PC-9 (cell line): ENCODE data around the gene CCNC. TPM values are rescaled to one million over a fixed set of nuclear protein-coding genes. Genes with fewer than 3 reads are reported as not detected.

Experiments
- BruUV-seq: library from RNA; stranded (reverse); fragments of 400-500 nt; replicated peaks from 2 replicates; lab custom pipeline; 2021; lab: Mats Ljungman, UMichigan
- CTCF ChIA-PET: fragments of 300-600 bp; sonication (Branson Sonifier 250); formaldehyde crosslinking; loops from one replicate; lab custom pipeline; 2022; ENCODE audit warnings: antibody characterized with exemption; lab: Charles Lee
- POLR2A ChIA-PET: fragments of 300-600 bp; sonication (Branson Sonifier 250); formaldehyde crosslinking; loops from one replicate; lab custom pipeline; 2022; ENCODE audit warnings: antibody characterized with exemption; ENCODE audit not compliant: unreplicated experiment; lab: Charles Lee
- DNase-seq, 2 experiments: peaks; one replicate each; pipeline versions ENCODE4 v3.0.0 to v3.0.0-alpha.2; 2015 to 2022; ENCODE audit warnings: mixed read lengths in 1 of 2
- H2AFZ ChIP-seq: fragments of 200-600 bp; sonication (generic); 2 replicates; pipeline ENCODE4 v1.8.1; 2017; ENCODE audit warnings: antibody characterized with exemption
- H3F3A ChIP-seq: fragments of 200-600 bp; sonication (generic); 2 replicates; pipeline ENCODE4 v1.8.1; 2017; ENCODE audit warnings: antibody characterized with exemption, mild to moderate bottlenecking, low read depth; ENCODE audit not compliant: insufficient read depth
- H3K27ac ChIP-seq: fragments of 200-600 bp; sonication (generic); 2 replicates; pipeline ENCODE4 v1.6.1; 2016; ENCODE audit warnings: mixed run types
- H3K27me3 ChIP-seq: fragments of 200-600 bp; sonication (generic); 2 replicates; pipeline ENCODE4 v1.6.1; 2016; ENCODE audit warnings: low read depth, mixed run types; ENCODE audit not compliant: insufficient read depth
- H3K36me3 ChIP-seq: fragments of 200-600 bp; sonication (generic); 2 replicates; pipeline ENCODE4 v1.6.1; 2016; ENCODE audit warnings: low read depth, mixed run types
- H3K4me1 ChIP-seq: fragments of 200-600 bp; sonication (generic); replicated peaks from 2 replicates; pipeline ENCODE4 v1.6.1; 2016; ENCODE audit warnings: mixed run types; ENCODE audit not compliant: insufficient read depth
- H3K4me2 ChIP-seq: fragments of 200-600 bp; sonication (generic); 2 replicates; pipeline ENCODE4 v1.6.1; 2017; ENCODE audit warnings: mixed run types
- H3K4me3 ChIP-seq: fragments of 200-600 bp; sonication (generic); 2 replicates; pipeline ENCODE4 v1.6.1; 2016; ENCODE audit warnings: mixed run types
- H3K79me2 ChIP-seq: fragments of 200-600 bp; sonication (generic); 2 replicates; pipeline ENCODE4 v1.6.1; 2017; ENCODE audit warnings: low read depth, mixed run types
- H3K9me2 ChIP-seq: fragments of 200-600 bp; sonication (generic); 2 replicates; pipeline ENCODE4 v1.8.1; 2017; ENCODE audit warnings: mild to moderate bottlenecking; ENCODE audit not compliant: insufficient read depth
- H3K9me3 ChIP-seq: fragments of 200-600 bp; sonication (generic); 2 replicates; pipeline ENCODE4 v1.8.1; 2016; ENCODE audit warnings: low read depth; ENCODE audit not compliant: insufficient read depth
- H4K20me1 ChIP-seq: fragments of 200-600 bp; sonication (generic); 2 replicates; pipeline ENCODE4 v1.8.1; 2017; ENCODE audit not compliant: insufficient read depth
- EZH2 ChIP-seq: fragments of 200-600 bp; sonication (generic); IDR thresholded peaks from 2 replicates; pipeline ENCODE4 v1.8.0; 2017; ENCODE audit warnings: antibody characterized with exemption, low read depth
- intact Hi-C: fragments of 100-400 bp; cut with micrococcal nuclease; formaldehyde crosslinking; loops from one replicate; pipeline ENCODE4 v1.10.0; 2022; ENCODE audit not compliant: unreplicated experiment
- total RNA-seq: library from RNA; stranded (reverse); gene quantifications from 2 replicates; pipeline ENCODE4 v1.2.3, GENCODE V29; 2021
- TF ChIP-seq, protein P1 (sequence below): fragments of 200-600 bp; sonication (generic); conservative IDR thresholded peaks from 2 replicates; pipeline ENCODE4 v1.6.1; 2017; ENCODE audit warnings: mixed run types, antibody characterized with exemption, mild to moderate bottlenecking, moderate library complexity

Gene CCNC
- total RNA-seq, 1 experiment from 2014 or later, result 83.7 TPM

DNA sequence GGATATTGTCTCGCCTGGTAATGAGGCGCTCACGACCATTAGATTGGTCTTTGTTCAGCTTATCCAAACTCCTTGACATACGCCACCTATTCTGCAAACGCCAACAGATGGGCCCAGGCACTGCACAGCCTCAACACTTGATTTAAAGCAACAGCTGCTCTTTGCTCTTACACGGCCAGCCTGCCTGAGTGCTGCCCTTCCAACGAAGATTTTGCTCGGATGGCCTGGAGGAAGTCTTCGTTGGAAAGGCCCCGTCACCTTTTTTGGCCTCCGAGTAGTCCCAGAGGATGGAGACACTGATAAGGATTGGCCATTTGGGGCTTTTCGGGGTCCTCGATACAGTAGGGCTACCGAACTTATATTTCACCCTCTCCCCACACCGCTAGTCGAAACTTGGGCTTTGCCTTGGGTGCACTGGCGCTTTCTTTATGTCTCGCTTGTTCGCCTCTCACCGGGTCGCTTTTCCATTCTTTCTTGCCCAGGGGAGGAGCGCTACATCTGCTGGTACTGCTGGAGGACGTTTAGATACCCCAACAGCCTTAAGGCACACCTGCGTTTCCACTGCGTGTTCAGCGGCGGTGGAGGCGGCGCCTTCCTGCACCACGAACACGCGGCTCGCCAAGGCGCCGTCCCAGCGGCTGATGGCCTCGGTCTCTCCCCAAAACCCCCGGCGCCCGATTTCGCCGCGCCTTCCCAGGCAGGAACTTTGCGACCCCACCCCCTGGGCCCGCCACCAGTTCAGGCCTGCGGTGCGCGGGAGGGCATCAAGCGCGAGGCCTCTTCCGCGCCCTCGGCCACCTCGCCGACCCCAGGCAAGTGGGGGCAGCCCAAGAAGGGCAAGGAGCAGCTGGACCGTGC is 44.3 kb upstream of the CCNC start:
- DNase-seq, result no peak
- H3K27me3 ChIP-seq, result no peaks in the 10 kb centered on the region
- ChIA-PET CTCF (no interaction called here), POLR2A (no interaction called here)
- no peaks in the 10 kb centered on the region for H3K36me3 ChIP-seq
- H2AFZ ChIP-seq, result no peak overlapping the region
- H3K79me2 ChIP-seq, result no peaks in the 10 kb centered on the region
- no peak overlapping the region for H3K4me2 ChIP-seq
- no peak overlapping the region for H3K4me3 ChIP-seq
- intact Hi-C loops, result no loop called here
- TF ChIP-seq, protein P1, sequence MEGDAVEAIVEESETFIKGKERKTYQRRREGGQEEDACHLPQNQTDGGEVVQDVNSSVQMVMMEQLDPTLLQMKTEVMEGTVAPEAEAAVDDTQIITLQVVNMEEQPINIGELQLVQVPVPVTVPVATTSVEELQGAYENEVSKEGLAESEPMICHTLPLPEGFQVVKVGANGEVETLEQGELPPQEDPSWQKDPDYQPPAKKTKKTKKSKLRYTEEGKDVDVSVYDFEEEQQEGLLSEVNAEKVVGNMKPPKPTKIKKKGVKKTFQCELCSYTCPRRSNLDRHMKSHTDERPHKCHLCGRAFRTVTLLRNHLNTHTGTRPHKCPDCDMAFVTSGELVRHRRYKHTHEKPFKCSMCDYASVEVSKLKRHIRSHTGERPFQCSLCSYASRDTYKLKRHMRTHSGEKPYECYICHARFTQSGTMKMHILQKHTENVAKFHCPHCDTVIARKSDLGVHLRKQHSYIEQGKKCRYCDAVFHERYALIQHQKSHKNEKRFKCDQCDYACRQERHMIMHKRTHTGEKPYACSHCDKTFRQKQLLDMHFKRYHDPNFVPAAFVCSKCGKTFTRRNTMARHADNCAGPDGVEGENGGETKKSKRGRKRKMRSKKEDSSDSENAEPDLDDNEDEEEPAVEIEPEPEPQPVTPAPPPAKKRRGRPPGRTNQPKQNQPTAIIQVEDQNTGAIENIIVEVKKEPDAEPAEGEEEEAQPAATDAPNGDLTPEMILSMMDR, result no peak
- TF ChIP-seq EZH2, result no peak
- no peaks in the 10 kb centered on the region for H3K4me1 ChIP-seq
- no peaks in the 10 kb centered on the region for H3F3A ChIP-seq
- no peaks in the 10 kb centered on the region for H3K9me2 ChIP-seq
- H3K27ac ChIP-seq, result no peak overlapping the region
- BruUV-seq, result no TSS peak
- no peaks in the 10 kb centered on the region for H4K20me1 ChIP-seq
- no peaks in the 10 kb centered on the region for H3K9me3 ChIP-seq

DNA sequence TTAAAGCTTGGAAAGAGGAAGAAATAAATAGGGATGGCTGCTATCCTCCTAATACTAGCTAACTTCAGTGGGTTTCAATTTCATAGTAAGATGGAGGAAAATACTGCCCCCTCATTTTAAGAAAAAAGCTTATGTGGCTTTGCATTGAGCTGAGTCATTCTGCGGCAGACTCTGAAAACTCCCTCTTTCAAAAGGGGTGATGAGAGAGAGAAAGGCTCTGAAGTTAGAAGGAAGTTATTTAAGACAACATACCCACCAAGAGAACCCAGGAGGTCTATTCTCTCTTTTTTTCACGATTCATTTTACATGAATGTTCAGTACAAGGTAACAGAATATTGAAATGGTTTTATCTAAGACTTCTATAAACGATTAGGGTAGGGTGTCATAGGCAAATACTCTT is 42.7 kb upstream of the CCNC start:
- intact Hi-C loops, result no loop called here
- ChIA-PET CTCF (interaction anchor here (0.6 kb wide), 1 partner anchor 136 kb away, joined by 3 read pairs; no protein-coding TSS in a partner anchor), POLR2A (no interaction called here)
- no peak overlapping the region for H2AFZ ChIP-seq
- no peak overlapping the region for H3K27ac ChIP-seq
- DNase-seq, result no peak
- H3K9me3 ChIP-seq, result no peaks in the 10 kb centered on the region
- no peaks in the 10 kb centered on the region for H3K36me3 ChIP-seq
- no peaks in the 10 kb centered on the region for H3K79me2 ChIP-seq
- no peaks in the 10 kb centered on the region for H3K9me2 ChIP-seq
- no peak for TF ChIP-seq EZH2
- TF ChIP-seq, protein P1, result no peak
- no peaks in the 10 kb centered on the region for H4K20me1 ChIP-seq
- no peaks in the 10 kb centered on the region for H3F3A ChIP-seq
- H3K4me1 ChIP-seq, result no peaks in the 10 kb centered on the region
- no TSS peak for BruUV-seq
- H3K4me2 ChIP-seq, result no peak overlapping the region
- H3K4me3 ChIP-seq, result no peak overlapping the region
- H3K27me3 ChIP-seq, result no peaks in the 10 kb centered on the region

DNA sequence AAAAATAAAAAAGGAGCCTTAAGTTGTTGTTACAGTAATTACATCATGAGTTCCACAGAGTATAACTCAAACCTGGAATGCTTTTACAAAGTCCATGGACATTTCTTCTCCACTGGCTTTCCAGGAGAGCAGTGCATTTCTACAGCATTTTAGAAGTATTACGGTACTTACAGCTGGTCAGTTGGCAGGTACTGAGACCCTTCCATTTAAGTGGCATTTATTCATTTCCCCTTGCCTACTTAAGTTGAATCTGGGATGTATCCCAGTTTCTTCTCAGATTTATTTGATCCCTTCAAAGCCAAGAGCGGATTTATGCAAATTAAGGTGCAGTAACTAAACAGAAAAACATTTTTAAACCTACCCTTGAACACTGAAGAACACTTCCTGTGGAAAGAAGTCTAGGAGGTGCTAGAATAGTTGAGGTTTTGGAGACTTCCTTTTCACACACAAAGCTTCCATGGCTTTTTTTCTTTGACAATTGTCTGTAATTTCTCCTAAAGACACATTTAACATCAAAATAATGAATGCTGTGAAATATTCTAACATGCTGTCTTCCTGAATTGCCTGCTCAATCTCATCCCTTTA is 41.5 kb upstream of the CCNC start:
- POLR2A ChIA-PET, result no interaction called here
- H3K4me1 ChIP-seq, result no peaks in the 10 kb centered on the region
- CTCF ChIA-PET, result no interaction called here
- intact Hi-C loops, result no loop called here
- BruUV-seq, result no TSS peak
- no peak overlapping the region for H2AFZ ChIP-seq
- H3K4me2 ChIP-seq, result no peak overlapping the region
- no peak overlapping the region for H3K4me3 ChIP-seq
- H4K20me1 ChIP-seq, result no peaks in the 10 kb centered on the region
- H3K9me2 ChIP-seq, result no peaks in the 10 kb centered on the region
- H3K27ac ChIP-seq, result no peak overlapping the region
- no peaks in the 10 kb centered on the region for H3K9me3 ChIP-seq
- H3F3A ChIP-seq, result no peaks in the 10 kb centered on the region
- no peaks in the 10 kb centered on the region for H3K36me3 ChIP-seq
- 0 out of 2 replicates have a peak, but pooled peaks cover 2% of the 10 kb centered on the region for H3K27me3 ChIP-seq
- H3K79me2 ChIP-seq, result no peaks in the 10 kb centered on the region
- TF ChIP-seq EZH2, result no peak
- TF ChIP-seq, protein P1, result no peak
- DNase-seq, result no peak
